ENCODE results near the gene TDRD12.

- TF ChIP-seq CTCF (conservative IDR thresholded peaks at IDR 0.05) (no peak), EZH2 (IDR thresholded peaks at IDR 0.05; ENCODE audit: low read depth) (no peak)
These were observed 90.2 kb downstream of the TDRD12 start for GRCh38 chr19:32809754-32810153.

Data from PC-9 (cell line).